ENCODE data around the gene KIF4A.

GRCh38 chrX:70332600-70332999, 42.7 kb downstream of the KIF4A start:
- TF ChIP-seq POLR2A (IDR thresholded peaks at IDR 0.05) (no peak), CTCF (IDR thresholded peaks at IDR 0.05) (no peak), POLR2AphosphoS5 (IDR thresholded peaks at IDR 0.05) (no peak)

Measured in gastroesophageal sphincter (tissue), 3 donors.